ENCODE measurements around the gene TRAPPC14. TPM values are rescaled to one million over a fixed set of nuclear protein-coding genes. Genes with fewer than 3 reads are reported as not detected.

The TRAPPC14 gene
- total and polyA plus RNA-seq, 9 of the 15 experiments (the other 6 are each of a cell fraction or from before 2014, with no cell fraction given): 0.42 to 45.9 (median 18.2) TPM

DNA sequence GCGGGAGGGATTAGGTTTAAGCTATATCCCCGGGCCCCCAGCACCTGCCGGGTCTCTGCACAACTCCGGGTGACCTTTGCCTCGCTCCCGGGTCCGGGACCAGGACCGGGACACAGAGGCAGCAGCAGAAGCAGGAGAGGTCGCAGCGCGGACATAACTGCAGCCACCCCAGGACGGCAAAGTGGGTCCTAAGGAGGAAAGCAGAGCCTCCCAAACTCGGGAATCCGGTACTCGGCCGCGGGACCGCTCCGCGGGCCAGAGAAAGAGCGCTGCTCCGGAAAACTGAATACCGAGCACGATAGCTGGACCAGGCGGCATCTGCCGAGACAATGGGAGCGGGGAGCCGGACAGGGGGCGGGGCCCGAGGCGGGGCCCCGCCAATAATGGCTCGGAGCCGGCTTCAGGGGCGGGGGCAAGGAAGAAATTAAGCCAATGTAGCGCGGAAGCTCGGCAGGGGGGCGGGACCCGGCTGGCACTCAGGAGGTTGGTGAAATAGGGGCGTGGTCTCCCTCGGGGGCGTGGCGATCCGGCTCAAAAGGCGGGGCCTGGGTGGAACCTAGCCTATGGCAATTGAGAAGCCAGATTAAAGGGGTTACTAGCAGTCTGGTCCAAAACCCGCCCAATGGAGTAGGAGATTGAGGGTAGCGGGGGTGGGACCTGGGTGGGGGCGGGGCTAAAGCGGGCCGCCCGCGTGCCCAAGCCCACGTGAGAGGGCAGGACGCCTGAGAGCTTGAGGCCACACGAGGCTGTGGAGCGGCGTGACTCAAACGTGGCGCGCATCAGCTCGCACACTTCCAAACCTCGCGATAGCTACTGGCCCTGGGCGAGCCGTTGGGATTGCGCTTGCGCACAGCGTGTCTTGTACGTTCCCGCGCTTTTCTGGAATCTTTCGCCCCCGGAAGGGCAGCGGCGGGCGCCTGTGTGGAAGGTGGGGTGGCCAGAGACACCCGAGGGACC lies 18.8 kb upstream of the TRAPPC14 start, which contains the start of the genes GPC2 and STAG3 (continued):
- TF ChIP-seq, protein P1, sequence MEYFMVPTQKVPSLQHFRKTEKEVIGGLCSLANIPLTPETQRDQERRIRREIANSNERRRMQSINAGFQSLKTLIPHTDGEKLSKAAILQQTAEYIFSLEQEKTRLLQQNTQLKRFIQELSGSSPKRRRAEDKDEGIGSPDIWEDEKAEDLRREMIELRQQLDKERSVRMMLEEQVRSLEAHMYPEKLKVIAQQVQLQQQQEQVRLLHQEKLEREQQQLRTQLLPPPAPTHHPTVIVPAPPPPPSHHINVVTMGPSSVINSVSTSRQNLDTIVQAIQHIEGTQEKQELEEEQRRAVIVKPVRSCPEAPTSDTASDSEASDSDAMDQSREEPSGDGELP (CRISPR knock-in tag; IDR thresholded peaks at IDR 0.05; ENCODE audit: borderline replicate concordance): peak; percentile 63; the same call in 1 of the 2 replicates
- TF ChIP-seq, protein P2, sequence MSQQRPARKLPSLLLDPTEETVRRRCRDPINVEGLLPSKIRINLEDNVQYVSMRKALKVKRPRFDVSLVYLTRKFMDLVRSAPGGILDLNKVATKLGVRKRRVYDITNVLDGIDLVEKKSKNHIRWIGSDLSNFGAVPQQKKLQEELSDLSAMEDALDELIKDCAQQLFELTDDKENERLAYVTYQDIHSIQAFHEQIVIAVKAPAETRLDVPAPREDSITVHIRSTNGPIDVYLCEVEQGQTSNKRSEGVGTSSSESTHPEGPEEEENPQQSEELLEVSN (IDR thresholded peaks at IDR 0.05; ENCODE audit: borderline replicate concordance in 1 of 2, extremely low read depth in 1 of 2, insufficient read depth in 1 of 2, insufficient read length in 1 of 2, low read depth in 1 of 2, low read length in 1 of 2, poor library complexity in 1 of 2, severe bottlenecking in 1 of 2): peak; percentile 97 to 98
- TF ChIP-seq ZNF316 (IDR thresholded peaks at IDR 0.05): no peak
- TF ChIP-seq, protein P3, sequence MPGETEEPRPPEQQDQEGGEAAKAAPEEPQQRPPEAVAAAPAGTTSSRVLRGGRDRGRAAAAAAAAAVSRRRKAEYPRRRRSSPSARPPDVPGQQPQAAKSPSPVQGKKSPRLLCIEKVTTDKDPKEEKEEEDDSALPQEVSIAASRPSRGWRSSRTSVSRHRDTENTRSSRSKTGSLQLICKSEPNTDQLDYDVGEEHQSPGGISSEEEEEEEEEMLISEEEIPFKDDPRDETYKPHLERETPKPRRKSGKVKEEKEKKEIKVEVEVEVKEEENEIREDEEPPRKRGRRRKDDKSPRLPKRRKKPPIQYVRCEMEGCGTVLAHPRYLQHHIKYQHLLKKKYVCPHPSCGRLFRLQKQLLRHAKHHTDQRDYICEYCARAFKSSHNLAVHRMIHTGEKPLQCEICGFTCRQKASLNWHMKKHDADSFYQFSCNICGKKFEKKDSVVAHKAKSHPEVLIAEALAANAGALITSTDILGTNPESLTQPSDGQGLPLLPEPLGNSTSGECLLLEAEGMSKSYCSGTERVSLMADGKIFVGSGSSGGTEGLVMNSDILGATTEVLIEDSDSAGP (CRISPR knock-in tag; IDR thresholded peaks at IDR 0.05): 0 out of 2 replicates have a peak, but pooled peaks have one; percentile 47
- TF ChIP-seq, protein P4, sequence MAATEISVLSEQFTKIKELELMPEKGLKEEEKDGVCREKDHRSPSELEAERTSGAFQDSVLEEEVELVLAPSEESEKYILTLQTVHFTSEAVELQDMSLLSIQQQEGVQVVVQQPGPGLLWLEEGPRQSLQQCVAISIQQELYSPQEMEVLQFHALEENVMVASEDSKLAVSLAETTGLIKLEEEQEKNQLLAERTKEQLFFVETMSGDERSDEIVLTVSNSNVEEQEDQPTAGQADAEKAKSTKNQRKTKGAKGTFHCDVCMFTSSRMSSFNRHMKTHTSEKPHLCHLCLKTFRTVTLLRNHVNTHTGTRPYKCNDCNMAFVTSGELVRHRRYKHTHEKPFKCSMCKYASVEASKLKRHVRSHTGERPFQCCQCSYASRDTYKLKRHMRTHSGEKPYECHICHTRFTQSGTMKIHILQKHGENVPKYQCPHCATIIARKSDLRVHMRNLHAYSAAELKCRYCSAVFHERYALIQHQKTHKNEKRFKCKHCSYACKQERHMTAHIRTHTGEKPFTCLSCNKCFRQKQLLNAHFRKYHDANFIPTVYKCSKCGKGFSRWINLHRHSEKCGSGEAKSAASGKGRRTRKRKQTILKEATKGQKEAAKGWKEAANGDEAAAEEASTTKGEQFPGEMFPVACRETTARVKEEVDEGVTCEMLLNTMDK (IDR thresholded peaks at IDR 0.05; ENCODE audit: borderline replicate concordance, insufficient read depth, low read depth, low read length, poor library complexity, severe bottlenecking): no peak
- no peak for TF ChIP-seq KDM4B (IDR thresholded peaks at IDR 0.05; ENCODE audit: borderline replicate concordance in 2 of 2, low read depth in 1 of 2)
- 0 out of 2 replicates have a peak, but pooled peaks have one; percentile 5 for TF ChIP-seq CEBPG (CRISPR knock-in tag; IDR thresholded peaks at IDR 0.05)
- TF ChIP-seq CEBPG (tag; conservative IDR thresholded peaks at IDR 0.05 in 1 of 2, IDR thresholded peaks at IDR 0.05 in 1 of 2): no peak
- TF ChIP-seq, protein P5, sequence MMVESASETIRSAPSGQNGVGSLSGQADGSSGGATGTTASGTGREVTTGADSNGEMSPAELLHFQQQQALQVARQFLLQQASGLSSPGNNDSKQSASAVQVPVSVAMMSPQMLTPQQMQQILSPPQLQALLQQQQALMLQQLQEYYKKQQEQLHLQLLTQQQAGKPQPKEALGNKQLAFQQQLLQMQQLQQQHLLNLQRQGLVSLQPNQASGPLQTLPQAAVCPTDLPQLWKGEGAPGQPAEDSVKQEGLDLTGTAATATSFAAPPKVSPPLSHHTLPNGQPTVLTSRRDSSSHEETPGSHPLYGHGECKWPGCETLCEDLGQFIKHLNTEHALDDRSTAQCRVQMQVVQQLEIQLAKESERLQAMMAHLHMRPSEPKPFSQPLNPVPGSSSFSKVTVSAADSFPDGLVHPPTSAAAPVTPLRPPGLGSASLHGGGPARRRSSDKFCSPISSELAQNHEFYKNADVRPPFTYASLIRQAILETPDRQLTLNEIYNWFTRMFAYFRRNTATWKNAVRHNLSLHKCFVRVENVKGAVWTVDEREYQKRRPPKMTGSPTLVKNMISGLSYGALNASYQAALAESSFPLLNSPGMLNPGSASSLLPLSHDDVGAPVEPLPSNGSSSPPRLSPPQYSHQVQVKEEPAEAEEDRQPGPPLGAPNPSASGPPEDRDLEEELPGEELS (CRISPR knock-in tag; IDR thresholded peaks at IDR 0.05; ENCODE audit: borderline replicate concordance): peak; percentile 76; the same call in 1 of the 2 replicates
- TF ChIP-seq ATF1 (CRISPR knock-in tag; IDR thresholded peaks at IDR 0.05): no peak
- no peak for TF ChIP-seq ATF1 (tag; IDR thresholded peaks at IDR 0.05)
- TF ChIP-seq ZNF431 (CRISPR knock-in tag; IDR thresholded peaks at IDR 0.05): peak; percentile 72; the same call in 1 of the 2 replicates
- TF ChIP-seq, protein P6, sequence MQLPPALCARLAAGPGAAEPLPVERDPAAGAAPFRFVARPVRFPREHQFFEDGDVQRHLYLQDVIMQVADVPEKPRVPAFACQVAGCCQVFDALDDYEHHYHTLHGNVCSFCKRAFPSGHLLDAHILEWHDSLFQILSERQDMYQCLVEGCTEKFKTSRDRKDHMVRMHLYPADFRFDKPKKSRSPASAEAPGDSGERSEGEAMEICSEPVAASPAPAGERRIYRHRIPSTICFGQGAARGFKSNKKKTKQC (CRISPR knock-in tag; IDR thresholded peaks at IDR 0.05): peak; percentile 64; the same call in 1 of the 2 replicates
- TF ChIP-seq FOS (IDR thresholded peaks at IDR 0.05; ENCODE audit: extremely low read depth, insufficient read length): peak; percentile 71
- no peak for TF ChIP-seq ZNF699 (CRISPR knock-in tag; IDR thresholded peaks at IDR 0.05; ENCODE audit: insufficient replicate concordance)
- 0 out of 2 replicates have a peak, but pooled peaks have one; percentile 29 for TF ChIP-seq ZNF12 (CRISPR knock-in tag; IDR thresholded peaks at IDR 0.05)
